ENCODE results near the gene KCTD5. TPM values are rescaled to one million over a fixed set of nuclear protein-coding genes. Genes with fewer than 3 reads are reported as not detected.

The KCTD5 gene
- total and polyA plus RNA-seq, 2 of the 8 experiments (the other 6 are each of a cell fraction or from before 2014, with no cell fraction given) = 26.6 to 31.8 TPM

DNA sequence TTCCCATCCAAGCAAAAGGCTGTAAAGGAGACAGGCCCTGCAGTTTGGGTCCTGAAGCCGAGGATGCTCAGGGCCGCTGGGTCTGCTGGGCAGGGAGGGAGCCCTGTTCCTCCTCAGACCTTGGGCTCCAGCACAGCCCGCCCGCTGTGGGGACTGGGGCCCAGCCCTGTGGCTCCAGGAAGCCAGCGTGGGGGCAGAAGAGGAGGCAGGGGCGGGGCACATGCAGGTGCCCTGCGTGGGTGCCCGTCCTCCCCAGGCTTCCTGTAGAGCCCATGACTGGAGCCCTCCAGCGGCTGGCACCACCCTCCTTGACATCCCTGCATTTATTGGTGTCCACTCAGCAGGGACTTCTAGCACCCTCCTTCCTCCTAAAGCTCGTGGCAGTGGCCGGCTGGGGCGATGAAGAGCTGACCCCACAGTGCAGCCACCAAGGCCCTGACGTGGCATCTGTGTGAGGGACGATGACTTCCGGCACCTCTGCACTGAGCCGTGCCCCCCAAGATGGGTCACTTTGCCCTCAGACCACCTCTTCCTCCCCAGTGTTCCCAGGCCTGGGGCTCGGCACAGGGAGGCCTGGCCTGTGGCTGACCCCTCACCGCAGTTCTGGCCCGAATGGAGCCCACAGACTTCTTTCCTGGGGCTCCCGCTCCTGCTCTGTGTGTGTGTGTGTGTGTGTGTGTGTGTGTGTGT lies 27.8 kb downstream of the KCTD5 start:
- Histone ChIP-seq H3K4me2 (ENCODE audit: insufficient read depth in 1 of 2, low read depth in 2 of 2, low read length in 2 of 2) (no peak overlapping the region), H3K18ac (ENCODE audit: extremely low read depth, low read length) (no peak overlapping the region), H3K4ac (replicated peaks; ENCODE audit: insufficient read length, low read depth, low read length) (no peak overlapping the region), H2BK20ac (ENCODE audit: low read length) (no peak overlapping the region), H2AFZ (ENCODE audit: low read length) (no peak overlapping the region), H3K4me1 (replicated peaks in 1 of 4; ENCODE audit: control insufficient read depth in 3 of 4, insufficient read depth in 4 of 4, low read length in 3 of 4) (peaks cover 0 to 1% (median 0%) of the 10 kb centered on the region in 4 experiments; a peak in 1 of 7 replicates), H3K14ac (ENCODE audit: insufficient read length) (no peak overlapping the region), H4K91ac (replicated peaks; ENCODE audit: insufficient read length, low read length) (no peak overlapping the region), H4K8ac (ENCODE audit: extremely low read depth, insufficient read depth, low read length) (peak overlapping the region; percentile 11; the same call in 1 of the 2 replicates), H4K20me1 (replicated peaks in 1 of 2; ENCODE audit: control insufficient read depth in 1 of 2, insufficient read depth in 2 of 2, low read length in 2 of 2) (peaks cover 4 to 22% of the 10 kb centered on the region in 2 experiments), H3K23me2 (ENCODE audit: low read depth, low read length) (peaks cover 2% of the 10 kb centered on the region; the same call in 1 of the 2 replicates), H3K79me2 (ENCODE audit: control insufficient read depth in 1 of 2, insufficient read depth in 2 of 2, low read length in 2 of 2) (no peaks in the 10 kb centered on the region), H3K9ac (replicated peaks in 1 of 4; ENCODE audit: extremely low read depth in 1 of 4, low read depth in 3 of 4, low read length in 3 of 4) (no peak overlapping the region), H4K5ac (ENCODE audit: insufficient read length, low read depth, low read length) (no peak overlapping the region), H3K27ac (ENCODE audit: low read depth, low read length) (no peak overlapping the region), H3K79me1 (ENCODE audit: low read depth, low read length) (no peaks in the 10 kb centered on the region), H3K27me3 (replicated peaks in 1 of 4; ENCODE audit: control insufficient read depth in 3 of 4, extremely low read depth in 1 of 4, insufficient read depth in 3 of 4, low read length in 3 of 4) (no peaks in the 10 kb centered on the region; a peak in 1 of 7 replicates), H3K4me3 (ENCODE audit: extremely low read depth in 1 of 4, insufficient read depth in 2 of 4, low read depth in 3 of 4, low read length in 4 of 4) (no peak overlapping the region), H2BK120ac (replicated peaks; ENCODE audit: low read depth, low read length) (no peak overlapping the region), H2BK5ac (ENCODE audit: low read depth, low read length) (peak overlapping the region; percentile 18; the same call in 1 of the 2 replicates), H3K36me3 (ENCODE audit: control insufficient read depth in 2 of 4, insufficient read depth in 4 of 4, low read length in 3 of 4) (peaks cover 4 to 12% (median 9%) of the 10 kb centered on the region in 4 experiments; a peak in 5 of 8 replicates), H3K23ac (ENCODE audit: insufficient read length) (no peak overlapping the region), H2AK5ac (ENCODE audit: low read depth, low read length) (peak overlapping the region; percentile 70; the same call in 1 of the 2 replicates), H2BK15ac (ENCODE audit: low read length) (no peak overlapping the region), H3K56ac (replicated peaks; ENCODE audit: insufficient read length, low read depth, low read length) (no peak overlapping the region), H3K9me3 (ENCODE audit: insufficient read depth in 2 of 2, low read depth in 1 of 2, low read length in 1 of 2) (no peaks in the 10 kb centered on the region), H2BK12ac (ENCODE audit: low read depth, low read length) (0 out of 2 replicates have a peak overlapping the region, but pooled peaks have one; percentile 77)
- FAIRE-seq (no peak), DNase-seq (ENCODE audit: low read depth in 1 of 2, low spot score in 2 of 2) (no peak)
- 93% methylated on average over 20 of the region's 20 CpGs; no CpG with 5 or more reads in 1 of the 2 experiments for WGBS, 2 experiments (ENCODE audit: extremely low coverage in 1 of 2, insufficient coverage in 1 of 2, insufficient read length in 1 of 2, insufficient replicate concordance in 2 of 2, low coverage in 1 of 2, low lambda C conversion rate in 2 of 2, missing lambda C conversion rate in 1 of 2)
- TF ChIP-seq POLR2A (IDR thresholded peaks at IDR 0.05; ENCODE audit: control extremely low read depth in 1 of 2, low read depth in 2 of 2, low read length in 2 of 2) (no peak), EP300 (IDR thresholded peaks at IDR 0.05; ENCODE audit: borderline replicate concordance in 1 of 2, low read depth in 2 of 2, low read length in 2 of 2) (no peak), RNF2 (IDR thresholded peaks at IDR 0.05; ENCODE audit: borderline replicate concordance, low read depth, low read length, missing control alignments, poor library complexity, severe bottlenecking) (no peak)
- ChIA-PET CTCF (ENCODE audit: partially characterized antibody) (no interaction called here), POLR2A (ENCODE audit: partially characterized antibody) (interaction anchor here (1.0 to 3.4 kb wide), 3 partner anchors 10 to 42 kb away, joined by 3 to 9 read pairs (median 4); partner anchors contain the start of genes PRSS27 and SRRM2)
